ENCODE measurements around the gene NME5. TPM values are rescaled to one million over a fixed set of nuclear protein-coding genes. Genes with fewer than 3 reads are reported as not detected.
A peak's percentile ranks its signal among the peaks of the same experiment; 100 is the strongest.
"Not testable (repeated sequence)": the region's sequence is repeated elsewhere in the genome, so short reads cannot be mapped to it uniquely, and the experiment has no call there.

NME5 gene
- total RNA-seq, 1 donor from 2014 or later, result not detected

GRCh38 chr5:138078006-138078643 lies 61.1 kb downstream of the NME5 start:
- no peak for DNase-seq (ENCODE audit: low spot score)

- DNase-seq (ENCODE audit: low spot score), result peak; percentile 58
Observed at GRCh38 chr5:138077064-138077696, 62.0 kb downstream of the NME5 start.

- DNase-seq (ENCODE audit: low spot score), result not testable (repeated sequence)
Observed at GRCh38 chr5:138070026-138070425, 69.2 kb downstream of the NME5 start.

GRCh38 chr5:138068742-138069600 lies 70.3 kb downstream of the NME5 start:
- peak; percentile 22 for DNase-seq (ENCODE audit: low spot score)

- DNase-seq (ENCODE audit: low spot score), result no peak
Observed at GRCh38 chr5:138067945-138068344, 71.3 kb downstream of the NME5 start.

Other genes starting within 250 kb of the NME5 start
- 2.4 TPM for gene PKD2L2, start 250.0 kb downstream of the NME5 start, total RNA-seq (ENCODE audit: insufficient read depth, low replicate concordance)
- gene FAM13B, start 106.3 kb downstream of the NME5 start, total RNA-seq (ENCODE audit: insufficient read depth, low replicate concordance), result 91.5 TPM
- gene WNT8A, start 55.4 kb downstream of the NME5 start, total RNA-seq (ENCODE audit: insufficient read depth, low replicate concordance), result 7.2 TPM
- 19.3 TPM for gene BRD8, start 39.2 kb upstream of the NME5 start, total RNA-seq (ENCODE audit: insufficient read depth, low replicate concordance)
- gene KIF20A, start 39.7 kb upstream of the NME5 start, total RNA-seq (ENCODE audit: insufficient read depth, low replicate concordance), result 6.0 TPM
- gene CDC23, start 73.9 kb upstream of the NME5 start, total RNA-seq (ENCODE audit: insufficient read depth, low replicate concordance), result 38.8 TPM
- 0.96 TPM for gene GFRA3, start 135.2 kb upstream of the NME5 start, total RNA-seq (ENCODE audit: insufficient read depth, low replicate concordance)
- gene CDC25C, start 192.4 kb upstream of the NME5 start, total RNA-seq (ENCODE audit: insufficient read depth, low replicate concordance), result 2.2 TPM
- gene FAM53C, start 198.8 kb upstream of the NME5 start, total RNA-seq (ENCODE audit: insufficient read depth, low replicate concordance), result 23.8 TPM
- gene KDM3B, start 213.3 kb upstream of the NME5 start, total RNA-seq (ENCODE audit: insufficient read depth, low replicate concordance), result 48.2 TPM